Gastrocnemius medialis (tissue), 4 donors: ENCODE results near the gene INAFM2. TPM values are rescaled to one million over a fixed set of nuclear protein-coding genes. Genes with fewer than 3 reads are reported as not detected.

Source experiments
- ATAC-seq, 2 donors: fragments of 150-250 bp; one replicate each; pipeline ENCODE4 v1.9.1; 2016
- DNase-seq, 2 donors: peaks; one replicate each; pipeline ENCODE4 v3.0.0-alpha.2; 2019
- H3K27ac ChIP-seq, 4 donors: fragments of 200-600 bp; sonication (generic); 1 replicate in 1 of 4; 2 replicates in 3 of 4; pipeline ENCODE4 v1.5.1; 2016 to 2018; ENCODE audit warnings: mild to moderate bottlenecking in 2 of 4, moderate library complexity in 1 of 4
- H3K27me3 ChIP-seq, 3 donors: fragments of 200-600 bp; sonication (generic) in 2 of 3; 1 replicate in 1 of 3; 2 replicates in 2 of 3; pipeline versions ENCODE4 v1.5.1 to v1.6.0; 2016 to 2019; ENCODE audit warnings: mild to moderate bottlenecking in 1 of 3, moderate library complexity in 1 of 3
- H3K36me3 ChIP-seq, 2 donors: fragments of 200-600 bp; sonication (generic) in 1 of 2; one replicate each; pipeline ENCODE4 v1.5.1; 2017 to 2018
- H3K4me1 ChIP-seq, 2 donors: fragments of 200-600 bp; sonication (generic) in 1 of 2; one replicate each; pipeline ENCODE4 v1.5.1; 2016 to 2017; ENCODE audit warnings: mild to moderate bottlenecking in 2 of 2
- H3K4me3 ChIP-seq, 4 donors: fragments of 200-600 bp; sonication (generic) in 3 of 4; 1 replicate in 1 of 4; 2 replicates in 3 of 4; pipeline ENCODE4 v1.5.1; 2016 to 2019; ENCODE audit warnings: mild to moderate bottlenecking in 2 of 4
- H3K9me3 ChIP-seq, 3 donors: fragments of 200-600 bp; sonication (generic) in 2 of 3; 1 replicate in 1 of 3; 2 replicates in 2 of 3; pipeline ENCODE4 v1.5.1; 2016 to 2019
- CTCF ChIP-seq, 5 experiments: fragments of 450-650 bp in 3 of 5; fragments of 200-600 bp in 2 of 5; sonication (generic) in 2 of 5; IDR thresholded peaks in 4 of 5; conservative IDR thresholded peaks in 1 of 5; 1 replicate in 4 of 5; 2 replicates in 1 of 5; pipeline ENCODE4 v1.5.1; 2016 to 2019; ENCODE audit warnings: antibody characterized with exemption in 5 of 5, mild to moderate bottlenecking in 3 of 5, moderate library complexity in 3 of 5
- POLR2A ChIP-seq, 2 donors: fragments of 450-650 bp; IDR thresholded peaks; one replicate each; pipeline ENCODE4 v1.6.1; 2017; ENCODE audit warnings: antibody characterized with exemption in 2 of 2, mild to moderate bottlenecking in 2 of 2, moderate library complexity in 2 of 2
- in situ Hi-C, 4 donors: fragments of 200-750 bp; cut with MboI; loops; one replicate each; pipeline versions ENCODE4 v1.15.0 to v1.8.0; 2017; ENCODE audit warnings: low sequenced_read_pairs in 4 of 4
- intact Hi-C: fragments of 100-400 bp; cut with DNase I; formaldehyde crosslinking; loops from one replicate; pipeline ENCODE4 v1.15.1; 2023; ENCODE audit warnings: low total_unique reads
- total RNA-seq, 4 donors: library from RNA; depleted of rRNA; stranded (reverse); fragments of >200 nt; gene quantifications; one replicate each; pipeline versions ENCODE4 v1.1.0 to v1.2.3, GENCODE V29; 2016

Gene INAFM2
- total RNA-seq, 4 donors from 2014 or later = 17.2 to 28.1 (median 17.7) TPM

GRCh38 chr15:40369474-40369869 is 46.0 kb downstream of the INAFM2 start:
- intact Hi-C loops = loop anchor here (2.0 kb wide), 1 partner anchor 53 kb away; no protein-coding TSS in a partner anchor

DNA sequence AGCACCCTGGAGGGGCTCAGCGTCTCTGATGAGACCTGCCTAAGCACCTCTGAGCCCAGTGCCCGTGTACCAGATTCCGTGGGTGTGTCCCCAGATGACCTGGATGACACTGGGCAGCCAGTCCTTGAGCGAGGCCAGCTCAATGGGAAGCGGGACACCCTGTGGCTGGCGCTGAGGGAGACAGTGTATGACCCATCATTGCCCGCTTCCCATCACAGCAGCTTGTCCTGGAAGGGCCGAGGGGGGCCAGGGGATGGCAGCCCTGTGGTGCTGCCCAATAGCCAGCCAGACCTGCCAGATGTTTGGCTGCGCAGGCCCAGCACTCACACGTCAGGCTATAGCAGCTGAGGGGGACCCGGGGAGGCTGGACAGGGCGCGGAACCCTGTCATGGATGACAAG is 46.5 kb downstream of the INAFM2 start:
- ATAC-seq (no peak), DNase-seq (no peak)
- in situ Hi-C loops (no loop called here), intact Hi-C loops (loop anchor here (2.0 kb wide), 1 partner anchor 53 kb away; no protein-coding TSS in a partner anchor)
- Histone ChIP-seq H3K27me3 (no peaks in the 10 kb centered on the region), H3K36me3 (no peaks in the 10 kb centered on the region), H3K9me3 (no peaks in the 10 kb centered on the region), H3K4me3 (no peak overlapping the region), H3K27ac (no peak overlapping the region), H3K4me1 (peaks cover 18 to 20% of the 10 kb centered on the region in 2 donors)
- TF ChIP-seq CTCF (IDR thresholded peaks at IDR 0.05 in 4 of 5, conservative IDR thresholded peaks at IDR 0.05 in 1 of 5) (no peak), POLR2A (IDR thresholded peaks at IDR 0.05) (no peak)

More at GRCh38 chr15:40369474-40369869, 46.0 kb downstream of the INAFM2 start:
- no peaks in the 10 kb centered on the region for H3K36me3 ChIP-seq
- no peaks in the 10 kb centered on the region for H3K27me3 ChIP-seq
- ATAC-seq = no peak
- TF ChIP-seq POLR2A (IDR thresholded peaks at IDR 0.05) = no peak
- no peak for DNase-seq
- no peak overlapping the region for H3K4me3 ChIP-seq
- H3K9me3 ChIP-seq = no peaks in the 10 kb centered on the region
- H3K27ac ChIP-seq = no peak overlapping the region
- in situ Hi-C loops = no loop called here
- peaks cover 18 to 20% of the 10 kb centered on the region in 2 donors for H3K4me1 ChIP-seq

GRCh38 chr15:40372981-40373380 is 49.5 kb downstream of the INAFM2 start:
- in situ Hi-C loops = no loop called here
- H3K4me1 ChIP-seq = peaks cover 0 to 4% of the 10 kb centered on the region in 2 donors
- no peak overlapping the region for H3K27ac ChIP-seq
- ATAC-seq = no peak
- H3K4me3 ChIP-seq = no peak overlapping the region
- H3K36me3 ChIP-seq = no peaks in the 10 kb centered on the region
- intact Hi-C loops = no loop called here
- TF ChIP-seq POLR2A (IDR thresholded peaks at IDR 0.05) (no peak), CTCF (IDR thresholded peaks at IDR 0.05 in 4 of 5, conservative IDR thresholded peaks at IDR 0.05 in 1 of 5) (no peak)
- H3K9me3 ChIP-seq = no peaks in the 10 kb centered on the region
- H3K27me3 ChIP-seq = no peaks in the 10 kb centered on the region
- DNase-seq = no peak

Other genes starting within 250 kb of the INAFM2 start
- 10 to 100 TPM in 1 of 4 donors, 1 to 10 TPM in 2, under 1 TPM in 1; 0.82 to 11.6 (median 3.2) TPM for gene BMF, start 214.8 kb upstream of the INAFM2 start, total RNA-seq
- 1 to 10 TPM in 1 of 4 donors, under 1 TPM in 1, not detected in 2; 0.51 to 1.8 TPM for gene BUB1B, start 162.6 kb upstream of the INAFM2 start, total RNA-seq
- 1 to 10 TPM in 3 of 4 donors, not detected in 1; 1.4 to 2.2 (median 1.5) TPM for gene PAK6, start 84.6 kb upstream of the INAFM2 start, total RNA-seq
- not detected for gene ANKRD63, start 40.6 kb upstream of the INAFM2 start, total RNA-seq
- 1 to 10 TPM in 2 of 4 donors, under 1 TPM in 1, not detected in 1; 0.72 to 2.0 (median 1.4) TPM for gene PLCB2, start 15.8 kb upstream of the INAFM2 start, total RNA-seq
- gene CCDC9B, start 17.2 kb downstream of the INAFM2 start, total RNA-seq = 10 to 100 TPM; 14.4 to 55.1 (median 20.5) TPM
- 10 to 100 TPM in 1 of 4 donors, not detected in 3; 12.1 TPM for gene PHGR1, start 27.3 kb downstream of the INAFM2 start, total RNA-seq
- gene DISP2, start 34.5 kb downstream of the INAFM2 start, total RNA-seq = under 1 TPM; 0.02 to 0.12 (median 0.06) TPM
- gene KNSTRN, start 59.0 kb downstream of the INAFM2 start, total RNA-seq = 10 to 100 TPM; 10.8 to 30.9 (median 22.1) TPM
- gene IVD, start 82.1 kb downstream of the INAFM2 start, total RNA-seq = 10 to 100 TPM; 27.4 to 34.1 (median 29.1) TPM
- gene BAHD1, start 117.3 kb downstream of the INAFM2 start, total RNA-seq = 10 to 100 TPM in 3 of 4 donors, 1 to 10 TPM in 1; 8.8 to 27.4 (median 13.5) TPM
- 1 to 10 TPM; 3.0 to 5.2 (median 3.9) TPM for gene CHST14, start 147.3 kb downstream of the INAFM2 start, total RNA-seq
- gene CCDC32, start 241.3 kb downstream of the INAFM2 start, total RNA-seq = 10 to 100 TPM; 11.9 to 24.2 (median 17.2) TPM
- gene RPUSD2, start 245.6 kb downstream of the INAFM2 start, total RNA-seq = 1 to 10 TPM; 4.5 to 9.1 (median 6.5) TPM